Smooth muscle cell (in vitro differentiated cells): ENCODE measurements around the gene ATAD2B. TPM values are rescaled to one million over a fixed set of nuclear protein-coding genes. Genes with fewer than 3 reads are reported as not detected.

Experiments
- DNase-seq: peaks from one replicate; lab custom pipeline; 2025; ENCODE audit not compliant: unreplicated experiment; lab: John Stamatoyannopoulos, UW
- H2AFZ ChIP-seq: fragments of 200-600 bp; sonication (generic); 2 replicates; pipeline ENCODE4 v1.6.0; 2016; ENCODE audit warnings: antibody characterized with exemption, low read depth, mild to moderate bottlenecking
- H3F3A ChIP-seq: fragments of 200-600 bp; sonication (generic); 2 replicates; pipeline ENCODE4 v1.6.0; 2017; ENCODE audit warnings: antibody characterized with exemption, low read depth
- H3K27ac ChIP-seq: fragments of 200-600 bp; sonication (generic); 2 replicates; pipeline ENCODE4 v1.5.1; 2016; ENCODE audit warnings: low read depth, mild to moderate bottlenecking
- H3K27me3 ChIP-seq: fragments of 200-600 bp; sonication (generic); 2 replicates; pipeline ENCODE4 v1.6.1; 2016; ENCODE audit warnings: low read depth, mild to moderate bottlenecking
- H3K36me3 ChIP-seq: fragments of 200-600 bp; sonication (generic); 2 replicates; pipeline ENCODE4 v1.5.1; 2016; ENCODE audit warnings: low read depth
- H3K4me1 ChIP-seq: fragments of 200-600 bp; sonication (generic); 2 replicates; pipeline ENCODE4 v1.5.1; 2016; ENCODE audit warnings: low read depth
- H3K4me2 ChIP-seq: fragments of 200-600 bp; sonication (generic); 2 replicates; pipeline ENCODE4 v1.6.0; 2016; ENCODE audit warnings: mild to moderate bottlenecking
- H3K4me3 ChIP-seq: fragments of 200-600 bp; sonication (generic); 2 replicates; pipeline ENCODE4 v1.5.1; 2016; ENCODE audit warnings: mild to moderate bottlenecking
- H3K79me2 ChIP-seq: fragments of 200-600 bp; sonication (generic); 2 replicates; pipeline ENCODE4 v1.6.0; 2016; ENCODE audit warnings: low read depth, mild to moderate bottlenecking
- H3K9ac ChIP-seq: fragments of 200-600 bp; sonication (generic); 2 replicates; pipeline ENCODE4 v1.6.0; 2016; ENCODE audit warnings: low read depth
- H3K9me3 ChIP-seq: fragments of 200-600 bp; sonication (generic); replicated peaks from 2 replicates; pipeline ENCODE4 v1.5.1; 2016; ENCODE audit warnings: low read depth
- H4K20me1 ChIP-seq: fragments of 200-600 bp; sonication (generic); 2 replicates; pipeline ENCODE4 v1.6.0; 2016; ENCODE audit warnings: low read depth
- CTCF ChIP-seq: fragments of 200-600 bp; sonication (generic); IDR thresholded peaks from 2 replicates; pipeline ENCODE4 v1.5.1; 2017; ENCODE audit warnings: borderline replicate concordance, mild to moderate bottlenecking, antibody characterized with exemption; ENCODE audit not compliant: insufficient read depth, poor library complexity, severe bottlenecking
- WGBS: methylation state at CpG from one replicate; pipeline ENCODE4 v1.1.7; 2016; ENCODE audit warnings: low lambda C conversion rate; 5-methylcytosine and 5-hydroxymethylcytosine counted together
- polyA plus RNA-seq: library from polyadenylated mRNA; unstranded; fragments of >200 nt; fragmentation: Nextera tagmentation; extraction: Ambion mirVana; gene quantifications from 2 replicates; pipeline ENCODE4 v1.2.1, GENCODE V29; 2016
- total RNA-seq: library from RNA; depleted of rRNA; stranded (reverse); fragments of >200 nt; gene quantifications from 2 replicates; pipeline ENCODE4 v1.2.3, GENCODE V29; 2014

Gene ATAD2B
- total and polyA plus RNA-seq, 2 experiments from 2014 or later: 6.2 to 17.5 TPM

DNA sequence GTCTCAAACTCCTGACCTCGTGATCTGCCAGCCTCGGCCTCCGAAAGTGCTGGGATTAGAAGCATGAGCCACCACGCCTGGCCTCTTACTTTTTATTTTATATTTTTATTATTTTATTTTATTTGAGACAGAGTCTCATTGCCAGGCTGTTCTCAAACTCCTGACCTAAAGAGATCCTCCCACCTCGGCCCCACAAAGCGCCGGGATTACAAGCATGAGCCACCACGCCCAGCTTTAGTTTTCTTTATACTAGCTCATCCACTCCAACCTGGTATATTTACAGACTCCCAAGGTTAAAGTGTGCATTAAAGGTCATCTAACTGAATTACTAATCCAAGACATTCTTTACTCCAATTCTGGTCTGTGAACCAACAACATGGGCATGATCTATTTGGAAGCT, 26.8 kb downstream of the ATAD2B start:
- Histone ChIP-seq H2AFZ (no peak overlapping the region), H3K9ac (no peak overlapping the region), H3K79me2 (peaks cover 93% of the 10 kb centered on the region), H4K20me1 (peaks cover 83% of the 10 kb centered on the region), H3K9me3 (no peaks in the 10 kb centered on the region), H3K27ac (peak overlapping the region; percentile 62), H3K36me3 (no peaks in the 10 kb centered on the region), H3K4me2 (peak overlapping the region; percentile 34), H3K4me3 (no peak overlapping the region), H3K27me3 (no peaks in the 10 kb centered on the region), H3F3A (no peaks in the 10 kb centered on the region), H3K4me1 (peaks cover 15% of the 10 kb centered on the region)
- DNase-seq: no peak
- WGBS: 98% methylated on average over 8 of the region's 8 CpGs
- no peak for TF ChIP-seq CTCF

GRCh38 chr2:23871206-23871605, 55.7 kb downstream of the ATAD2B start:
- no peaks in the 10 kb centered on the region for H3K79me2 ChIP-seq
- H3K9ac ChIP-seq: no peak overlapping the region
- H3K4me1 ChIP-seq: no peaks in the 10 kb centered on the region
- no peaks in the 10 kb centered on the region for H3F3A ChIP-seq
- H3K27me3 ChIP-seq: no peaks in the 10 kb centered on the region
- no peak for TF ChIP-seq CTCF
- H4K20me1 ChIP-seq: no peaks in the 10 kb centered on the region
- H3K4me3 ChIP-seq: no peak overlapping the region
- no peaks in the 10 kb centered on the region for H3K9me3 ChIP-seq
- H2AFZ ChIP-seq: no peak overlapping the region
- DNase-seq: no peak
- no peak overlapping the region for H3K27ac ChIP-seq
- WGBS: 97% methylated on average over 7 of the region's 7 CpGs
- no peak overlapping the region for H3K4me2 ChIP-seq
- H3K36me3 ChIP-seq: peaks cover 6% of the 10 kb centered on the region

DNA sequence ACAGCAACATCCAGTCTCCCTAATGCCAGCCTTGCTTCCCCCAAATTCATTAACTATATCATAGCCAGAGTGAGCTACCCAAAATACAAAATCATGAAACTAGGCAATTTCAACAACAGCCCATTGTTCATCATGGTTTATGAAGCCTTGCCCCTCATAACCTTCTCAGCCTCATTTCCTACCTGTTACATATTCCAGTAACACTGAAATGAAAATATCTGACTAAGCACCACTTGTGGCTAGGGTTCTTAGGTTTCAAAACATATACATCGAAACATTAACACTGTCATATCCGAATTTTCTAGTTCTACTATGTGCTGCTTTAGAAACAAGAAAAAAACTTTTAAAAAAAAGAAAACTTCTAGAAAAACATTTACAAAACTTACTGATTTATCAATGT, 59.5 kb downstream of the ATAD2B start:
- Histone ChIP-seq H4K20me1 (no peaks in the 10 kb centered on the region), H3K36me3 (peaks cover 4% of the 10 kb centered on the region)
- WGBS: 97% methylated on average over 2 of the region's 2 CpGs

More for the DNA sequence above, 59.5 kb downstream of the ATAD2B start:
- Histone ChIP-seq H3K27ac (no peak overlapping the region), H3K9me3 (no peaks in the 10 kb centered on the region), H2AFZ (no peak overlapping the region), H3F3A (no peaks in the 10 kb centered on the region), H3K79me2 (no peaks in the 10 kb centered on the region), H3K9ac (no peak overlapping the region), H3K27me3 (no peaks in the 10 kb centered on the region), H3K4me1 (no peaks in the 10 kb centered on the region), H3K4me3 (no peak overlapping the region), H3K4me2 (no peak overlapping the region)
- TF ChIP-seq CTCF: no peak
- DNase-seq: no peak
